ENCODE results near the gene CIB4.

Gene CIB4

GRCh38 chr2:26629751-26630150 is 11.4 kb downstream of the CIB4 start:
- no peak overlapping the region for H3K4me3 ChIP-seq (ENCODE audit: low read length)
- no peak for TF ChIP-seq ZNF274 (IDR thresholded peaks at IDR 0.05; ENCODE audit: low read depth, low read length)

GRCh38 chr2:26629346-26629630 is 11.9 kb downstream of the CIB4 start:
- TF ChIP-seq ZNF274 (IDR thresholded peaks at IDR 0.05; ENCODE audit: low read depth, low read length), result no peak
- H3K4me3 ChIP-seq (ENCODE audit: low read length), result no peak overlapping the region

- no peak overlapping the region for H3K4me3 ChIP-seq (ENCODE audit: low read length)
- no peak for TF ChIP-seq ZNF274 (IDR thresholded peaks at IDR 0.05; ENCODE audit: low read depth, low read length)
These were observed 12.4 kb downstream of the CIB4 start for GRCh38 chr2:26628561-26629345.

- no peak for TF ChIP-seq ZNF274 (IDR thresholded peaks at IDR 0.05; ENCODE audit: low read depth, low read length)
- H3K4me3 ChIP-seq (ENCODE audit: low read length), result no peak overlapping the region
These were observed 13.6 kb downstream of the CIB4 start for GRCh38 chr2:26627350-26628105.

GRCh38 chr2:26626606-26627005 is 14.6 kb downstream of the CIB4 start:
- H3K4me3 ChIP-seq (ENCODE audit: low read length), result no peak overlapping the region
- no peak for TF ChIP-seq ZNF274 (IDR thresholded peaks at IDR 0.05; ENCODE audit: low read depth, low read length)

- no peak for TF ChIP-seq ZNF274 (IDR thresholded peaks at IDR 0.05; ENCODE audit: low read depth, low read length)
- H3K4me3 ChIP-seq (ENCODE audit: low read length), result no peak overlapping the region
These were observed 17.3 kb downstream of the CIB4 start for GRCh38 chr2:26623541-26624495.

GRCh38 chr2:26621469-26622199 is 19.5 kb downstream of the CIB4 start:
- H3K4me3 ChIP-seq (ENCODE audit: low read length), result no peak overlapping the region
- no peak for TF ChIP-seq ZNF274 (IDR thresholded peaks at IDR 0.05; ENCODE audit: low read depth, low read length)

- no peak for TF ChIP-seq ZNF274 (IDR thresholded peaks at IDR 0.05; ENCODE audit: low read depth, low read length)
- no peak overlapping the region for H3K4me3 ChIP-seq (ENCODE audit: low read length)
These were observed 21.0 kb downstream of the CIB4 start for GRCh38 chr2:26620031-26620605.

GRCh38 chr2:26619521-26619951 is 21.6 kb downstream of the CIB4 start:
- no peak overlapping the region for H3K4me3 ChIP-seq (ENCODE audit: low read length)
- TF ChIP-seq ZNF274 (IDR thresholded peaks at IDR 0.05; ENCODE audit: low read depth, low read length), result no peak

- no peak overlapping the region for H3K4me3 ChIP-seq (ENCODE audit: low read length)
- TF ChIP-seq ZNF274 (IDR thresholded peaks at IDR 0.05; ENCODE audit: low read depth, low read length), result no peak
These were observed 22.1 kb downstream of the CIB4 start for GRCh38 chr2:26619096-26619495.

GRCh38 chr2:26618611-26619010 is 22.6 kb downstream of the CIB4 start:
- no peak for TF ChIP-seq ZNF274 (IDR thresholded peaks at IDR 0.05; ENCODE audit: low read depth, low read length)
- no peak overlapping the region for H3K4me3 ChIP-seq (ENCODE audit: low read length)

GRCh38 chr2:26617588-26618083 is 23.5 kb downstream of the CIB4 start:
- TF ChIP-seq ZNF274 (IDR thresholded peaks at IDR 0.05; ENCODE audit: low read depth, low read length), result no peak
- H3K4me3 ChIP-seq (ENCODE audit: low read length), result no peak overlapping the region

Data from GM08714 (cell line).